ENCODE measurements around the gene SASH1. TPM values are rescaled to one million over a fixed set of nuclear protein-coding genes. Genes with fewer than 3 reads are reported as not detected.

Gene SASH1
- total RNA-seq, 1 experiment from 2014 or later, result 33.2 TPM

- no CpG with 5 or more reads among the region's 7 CpGs for WGBS (ENCODE audit: extremely low coverage, insufficient read length, low lambda C conversion rate)
- Histone ChIP-seq H4K5ac (ENCODE audit: insufficient read length, low read depth, low read length) (no peak overlapping the region), H3K4me2 (ENCODE audit: insufficient read depth, insufficient read length, low read length) (no peak overlapping the region), H3K9me3 (ENCODE audit: control insufficient read depth, low read depth, low read length) (no peaks in the 10 kb centered on the region), H3K79me1 (ENCODE audit: insufficient read depth, low read depth, low read length, poor library complexity, severe bottlenecking) (no peaks in the 10 kb centered on the region), H3K27me3 (ENCODE audit: insufficient read depth, low read length) (no peaks in the 10 kb centered on the region), H2BK12ac (ENCODE audit: insufficient read length, low read depth, low read length) (no peak overlapping the region), H3K27ac (ENCODE audit: insufficient read length, low read depth, low read length) (no peak overlapping the region), H3K23ac (ENCODE audit: insufficient read length, low read depth, low read length) (no peak overlapping the region), H4K20me1 (ENCODE audit: control insufficient read depth, insufficient read depth, insufficient read length) (no peaks in the 10 kb centered on the region), H3K14ac (ENCODE audit: insufficient read depth, low read length) (no peak overlapping the region), H3K56ac (ENCODE audit: insufficient read length, low read depth, low read length) (no peak overlapping the region), H2BK15ac (ENCODE audit: low read depth, low read length) (no peak overlapping the region), H3K23me2 (ENCODE audit: insufficient read length, low read depth, low read length, poor library complexity, severe bottlenecking) (no peaks in the 10 kb centered on the region), H2AFZ (ENCODE audit: low read length) (no peak overlapping the region), H3K4ac (ENCODE audit: low read depth, low read length) (no peak overlapping the region), H2AK5ac (ENCODE audit: insufficient read length, low read length) (no peak overlapping the region), H4K8ac (replicated peaks; ENCODE audit: insufficient read length, low read depth, low read length) (no peak overlapping the region), H2BK120ac (ENCODE audit: low read depth, low read length, poor library complexity, severe bottlenecking) (no peak overlapping the region), H4K91ac (ENCODE audit: insufficient read length, low read depth, low read length) (no peak overlapping the region), H2BK5ac (ENCODE audit: insufficient read length, low read length) (no peak overlapping the region), H3K4me1 (ENCODE audit: insufficient read depth, low read length) (no peaks in the 10 kb centered on the region), H3T11ph (ENCODE audit: low read length) (no peak overlapping the region), H3K18ac (ENCODE audit: insufficient read length, low read depth, low read length) (no peak overlapping the region), H3K9ac (ENCODE audit: extremely low read depth, insufficient read length, low read length) (no peak overlapping the region), H2BK20ac (ENCODE audit: low read depth, low read length, poor library complexity, severe bottlenecking) (no peak overlapping the region), H3K79me2 (ENCODE audit: insufficient read depth, low read length) (no peaks in the 10 kb centered on the region)
- Mint-ChIP-seq H3K4me1 (peaks cover 7 to 10% of the 10 kb centered on the region in 2 experiments), H3K27ac (no peak overlapping the region), H3K36me3 (ENCODE audit: insufficient read depth in 1 of 3, low read depth in 3 of 3) (no peaks in the 10 kb centered on the region), H3K27me3 (ENCODE audit: low read depth) (no peaks in the 10 kb centered on the region), H3K9me3 (no peaks in the 10 kb centered on the region), H3K4me3 (no peak overlapping the region)
- TF ChIP-seq CTCF (conservative IDR thresholded peaks at IDR 0.05), result no peak
- no peak for DNase-seq
Observed at GRCh38 chr6:148329596-148330381, 12.8 kb upstream of the SASH1 start.
